ENCODE data around the gene RYR2.

Gene RYR2

GRCh38 chr1:237025358-237026074, 16.5 kb upstream of the RYR2 start:
- in situ Hi-C loops (cut with HindIII; ENCODE audit: low sequenced_read_pairs), result no loop called here
- TF ChIP-seq, protein P1, sequence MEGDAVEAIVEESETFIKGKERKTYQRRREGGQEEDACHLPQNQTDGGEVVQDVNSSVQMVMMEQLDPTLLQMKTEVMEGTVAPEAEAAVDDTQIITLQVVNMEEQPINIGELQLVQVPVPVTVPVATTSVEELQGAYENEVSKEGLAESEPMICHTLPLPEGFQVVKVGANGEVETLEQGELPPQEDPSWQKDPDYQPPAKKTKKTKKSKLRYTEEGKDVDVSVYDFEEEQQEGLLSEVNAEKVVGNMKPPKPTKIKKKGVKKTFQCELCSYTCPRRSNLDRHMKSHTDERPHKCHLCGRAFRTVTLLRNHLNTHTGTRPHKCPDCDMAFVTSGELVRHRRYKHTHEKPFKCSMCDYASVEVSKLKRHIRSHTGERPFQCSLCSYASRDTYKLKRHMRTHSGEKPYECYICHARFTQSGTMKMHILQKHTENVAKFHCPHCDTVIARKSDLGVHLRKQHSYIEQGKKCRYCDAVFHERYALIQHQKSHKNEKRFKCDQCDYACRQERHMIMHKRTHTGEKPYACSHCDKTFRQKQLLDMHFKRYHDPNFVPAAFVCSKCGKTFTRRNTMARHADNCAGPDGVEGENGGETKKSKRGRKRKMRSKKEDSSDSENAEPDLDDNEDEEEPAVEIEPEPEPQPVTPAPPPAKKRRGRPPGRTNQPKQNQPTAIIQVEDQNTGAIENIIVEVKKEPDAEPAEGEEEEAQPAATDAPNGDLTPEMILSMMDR (IDR thresholded peaks at IDR 0.05; ENCODE audit: low read depth, low read length), result no peak
- no peak for DNase-seq (ENCODE audit: low read depth, low spot score)
- H3K4me3 ChIP-seq (ENCODE audit: low read depth, low read length), result no peak overlapping the region

DNA sequence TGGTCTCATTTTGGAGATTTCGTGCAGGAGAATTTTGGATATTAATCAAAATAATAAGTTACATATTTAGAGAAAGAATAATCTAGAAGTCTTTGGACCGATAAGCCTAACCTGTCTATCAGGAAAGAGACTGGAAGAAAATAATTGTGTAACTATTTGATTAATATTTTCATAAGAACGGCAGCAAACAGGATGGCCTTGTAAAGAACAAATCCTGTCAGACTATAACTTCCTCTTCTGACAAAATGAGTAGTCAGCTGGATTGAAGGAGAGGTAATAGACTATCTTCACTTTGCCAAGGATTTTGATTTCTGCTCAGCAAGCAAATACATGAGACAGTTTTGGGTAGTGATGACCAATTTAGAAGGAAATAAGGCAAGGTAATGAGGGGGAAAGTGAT, 12.7 kb upstream of the RYR2 start:
- in situ Hi-C loops (cut with HindIII; ENCODE audit: low sequenced_read_pairs), result no loop called here
- no peak for DNase-seq (ENCODE audit: low read depth, low spot score)
- no peak overlapping the region for H3K4me3 ChIP-seq (ENCODE audit: low read depth, low read length)
- TF ChIP-seq, protein P1 (IDR thresholded peaks at IDR 0.05; ENCODE audit: low read depth, low read length), result no peak

- TF ChIP-seq, protein P1 (IDR thresholded peaks at IDR 0.05; ENCODE audit: low read depth, low read length), result no peak
- no peak for DNase-seq (ENCODE audit: low read depth, low spot score)
- H3K4me3 ChIP-seq (ENCODE audit: low read depth, low read length), result no peak overlapping the region
- in situ Hi-C loops (cut with HindIII; ENCODE audit: low sequenced_read_pairs), result no loop called here
Measured at GRCh38 chr1:237029850-237030535, 12.0 kb upstream of the RYR2 start.

GRCh38 chr1:237031480-237031879, 10.5 kb upstream of the RYR2 start:
- in situ Hi-C loops (cut with HindIII; ENCODE audit: low sequenced_read_pairs), result no loop called here
- H3K4me3 ChIP-seq (ENCODE audit: low read depth, low read length), result no peak overlapping the region
- TF ChIP-seq, protein P1 (IDR thresholded peaks at IDR 0.05; ENCODE audit: low read depth, low read length), result no peak
- no peak for DNase-seq (ENCODE audit: low read depth, low spot score)

DNA sequence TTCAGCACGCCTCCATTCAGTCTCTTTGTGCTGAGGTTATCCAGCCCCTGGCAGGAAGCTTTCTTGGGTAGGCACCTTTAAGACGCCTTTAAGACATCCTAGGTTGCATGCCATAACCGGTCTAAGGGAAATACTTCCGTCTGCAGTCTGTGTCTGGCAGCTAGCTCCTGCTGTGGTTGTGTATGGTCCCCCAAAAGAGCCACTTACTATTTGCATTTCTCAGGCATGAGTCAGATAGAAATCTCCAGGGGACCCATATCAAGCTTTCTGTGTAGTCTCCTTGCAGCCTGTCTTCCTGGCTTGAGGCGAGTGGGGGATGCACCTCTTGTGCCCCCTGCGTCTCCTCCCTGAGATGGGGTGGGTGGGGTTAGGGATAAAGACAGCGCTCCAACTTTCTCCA, 10.0 kb upstream of the RYR2 start:
- in situ Hi-C loops (cut with HindIII; ENCODE audit: low sequenced_read_pairs), result no loop called here
- no peak overlapping the region for H3K4me3 ChIP-seq (ENCODE audit: low read depth, low read length)
- DNase-seq (ENCODE audit: low read depth, low spot score), result peak; percentile 48
- TF ChIP-seq, protein P1 (IDR thresholded peaks at IDR 0.05; ENCODE audit: low read depth, low read length), result no peak

DNA sequence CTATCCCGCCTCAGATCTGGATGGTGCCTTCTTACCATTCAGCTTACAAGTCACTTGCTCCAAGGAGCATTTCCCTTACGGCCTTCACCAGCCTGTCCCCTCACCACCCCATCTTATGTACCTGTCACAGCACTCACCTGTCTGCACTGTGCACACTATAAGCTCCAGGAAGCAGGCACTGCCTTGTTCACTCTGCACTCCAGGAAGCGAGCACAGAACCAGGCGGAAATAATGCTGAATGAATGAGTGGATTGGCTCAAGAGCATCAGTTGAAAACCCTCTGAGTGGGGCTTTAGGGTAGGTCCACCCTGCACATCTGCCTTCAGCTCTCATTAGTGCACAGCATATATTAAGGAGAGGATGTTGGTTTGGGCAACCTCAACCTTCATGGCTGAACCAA, 8.9 kb upstream of the RYR2 start:
- no peak for DNase-seq (ENCODE audit: low read depth, low spot score)
- no peak overlapping the region for H3K4me3 ChIP-seq (ENCODE audit: low read depth, low read length)
- in situ Hi-C loops (cut with HindIII; ENCODE audit: low sequenced_read_pairs), result no loop called here
- TF ChIP-seq, protein P1 (IDR thresholded peaks at IDR 0.05; ENCODE audit: low read depth, low read length), result no peak

All from astrocyte of the spinal cord (primary cell).